Measurements from ENCODE around the gene MRPS5.

- TF ChIP-seq CTCF (IDR thresholded peaks at IDR 0.05; ENCODE audit: insufficient read depth, low read length) (no peak), POLR2AphosphoS5 (IDR thresholded peaks at IDR 0.05; ENCODE audit: low read depth) (no peak), REST (IDR thresholded peaks at IDR 0.05; ENCODE audit: insufficient replicate concordance, low read depth) (no peak)
Observed at GRCh38 chr2:95113464-95113863, 8.1 kb downstream of the MRPS5 start.

Data from HL-60 (cell line).